Glutamatergic neuron (in vitro differentiated cells): Measurements from ENCODE around the gene RENBP. TPM values are rescaled to one million over a fixed set of nuclear protein-coding genes. Genes with fewer than 3 reads are reported as not detected.

Experiments
- DNase-seq: peaks from one replicate; pipeline ENCODE4 v3.0.0; 2022
- H3K27ac Mint-ChIP-seq: one replicate; pipeline ENCODE4 v1.8.0; 2020; ENCODE audit warnings: mild to moderate bottlenecking, mixed read lengths, inconsistent platforms; ENCODE audit not compliant: unreplicated experiment
- H3K27me3 Mint-ChIP-seq: one replicate; pipeline ENCODE4 v1.8.0; 2020; ENCODE audit warnings: mild to moderate bottlenecking, moderate library complexity, mixed read lengths, inconsistent platforms; ENCODE audit not compliant: unreplicated experiment
- H3K36me3 Mint-ChIP-seq: one replicate; pipeline ENCODE4 v1.8.0; 2020; ENCODE audit warnings: mild to moderate bottlenecking, mixed read lengths, inconsistent platforms; ENCODE audit not compliant: unreplicated experiment
- H3K4me1 Mint-ChIP-seq: one replicate; pipeline ENCODE4 v1.8.0; 2020; ENCODE audit warnings: mild to moderate bottlenecking, low read depth, mixed read lengths, inconsistent platforms; ENCODE audit not compliant: unreplicated experiment
- H3K4me3 Mint-ChIP-seq: one replicate; pipeline ENCODE4 v1.8.0; 2020; ENCODE audit warnings: mild to moderate bottlenecking, mixed read lengths, inconsistent platforms; ENCODE audit not compliant: unreplicated experiment
- H3K9me3 Mint-ChIP-seq: one replicate; pipeline ENCODE4 v1.8.0; 2020; ENCODE audit warnings: mild to moderate bottlenecking, moderate library complexity, mixed read lengths, inconsistent platforms; ENCODE audit not compliant: unreplicated experiment
- total RNA-seq: library from RNA; stranded (reverse); fragmentation: NEBNext Ultra II Directional; extraction: Animal tissue kit (Norgen Biotek cat#: 25700); gene quantifications from one replicate; pipeline ENCODE4 v1.2.1, GENCODE V29; 2021; ENCODE audit not compliant: unreplicated experiment
- TF ChIP-seq, protein P1 (sequence below): fragments of 200-600 bp; sonication (generic); IDR thresholded peaks from one replicate; pipeline ENCODE4 v1.5.0; 2021; ENCODE audit not compliant: partially characterized antibody, unreplicated experiment

RENBP gene
- total RNA-seq, 1 donor from 2014 or later = 16.1 TPM

DNA sequence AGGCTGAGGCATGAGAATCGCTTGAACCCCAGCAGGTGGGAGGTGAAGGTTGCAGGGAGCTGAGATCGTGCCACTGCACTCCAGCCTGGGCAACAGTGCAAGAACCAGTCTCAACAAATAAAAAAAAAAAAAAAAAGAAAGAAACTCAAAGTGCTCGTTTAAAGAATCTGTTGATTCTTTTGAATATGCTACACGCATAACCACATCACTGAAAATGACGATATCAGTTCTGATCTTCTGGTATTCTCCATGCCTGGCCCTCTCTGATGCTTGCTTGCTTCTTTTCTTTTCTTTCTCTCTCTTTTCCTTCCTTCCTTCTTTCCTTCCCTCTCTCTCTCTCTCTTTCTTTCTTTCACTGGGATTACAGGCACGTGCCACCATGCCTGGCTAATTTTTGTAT lies 32.6 kb downstream of the RENBP start:
- Mint-ChIP-seq H3K9me3 (no peaks in the 10 kb centered on the region), H3K4me3 (no peak overlapping the region), H3K36me3 (no peaks in the 10 kb centered on the region), H3K27me3 (no peaks in the 10 kb centered on the region), H3K4me1 (no peaks in the 10 kb centered on the region), H3K27ac (no peak overlapping the region)
- TF ChIP-seq, protein P1, sequence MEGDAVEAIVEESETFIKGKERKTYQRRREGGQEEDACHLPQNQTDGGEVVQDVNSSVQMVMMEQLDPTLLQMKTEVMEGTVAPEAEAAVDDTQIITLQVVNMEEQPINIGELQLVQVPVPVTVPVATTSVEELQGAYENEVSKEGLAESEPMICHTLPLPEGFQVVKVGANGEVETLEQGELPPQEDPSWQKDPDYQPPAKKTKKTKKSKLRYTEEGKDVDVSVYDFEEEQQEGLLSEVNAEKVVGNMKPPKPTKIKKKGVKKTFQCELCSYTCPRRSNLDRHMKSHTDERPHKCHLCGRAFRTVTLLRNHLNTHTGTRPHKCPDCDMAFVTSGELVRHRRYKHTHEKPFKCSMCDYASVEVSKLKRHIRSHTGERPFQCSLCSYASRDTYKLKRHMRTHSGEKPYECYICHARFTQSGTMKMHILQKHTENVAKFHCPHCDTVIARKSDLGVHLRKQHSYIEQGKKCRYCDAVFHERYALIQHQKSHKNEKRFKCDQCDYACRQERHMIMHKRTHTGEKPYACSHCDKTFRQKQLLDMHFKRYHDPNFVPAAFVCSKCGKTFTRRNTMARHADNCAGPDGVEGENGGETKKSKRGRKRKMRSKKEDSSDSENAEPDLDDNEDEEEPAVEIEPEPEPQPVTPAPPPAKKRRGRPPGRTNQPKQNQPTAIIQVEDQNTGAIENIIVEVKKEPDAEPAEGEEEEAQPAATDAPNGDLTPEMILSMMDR = no peak
- DNase-seq = no peak

DNA sequence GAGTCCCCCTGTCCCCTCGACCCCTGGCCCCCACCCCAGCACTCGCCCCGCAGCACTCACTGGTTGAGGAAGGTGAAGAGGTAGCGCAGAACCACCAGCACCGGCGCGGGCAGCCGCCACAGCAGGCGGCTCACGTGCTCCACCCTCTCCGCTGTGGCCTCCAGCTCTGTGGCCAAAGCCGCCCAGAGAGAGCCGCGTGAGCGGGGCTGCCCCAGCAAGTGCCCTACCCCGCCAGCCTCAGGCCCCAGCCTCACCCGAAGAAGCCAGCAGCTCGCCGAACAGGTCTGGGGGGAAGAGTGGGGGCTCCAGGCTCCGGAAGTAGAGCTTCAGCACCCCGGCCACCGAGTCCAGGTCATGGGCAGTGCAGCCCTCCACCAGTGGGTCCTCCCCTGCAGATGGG lies 34.0 kb downstream of the RENBP start:
- no peaks in the 10 kb centered on the region for H3K9me3 Mint-ChIP-seq
- H3K4me1 Mint-ChIP-seq = no peaks in the 10 kb centered on the region
- H3K4me3 Mint-ChIP-seq = no peak overlapping the region
- no peak overlapping the region for H3K27ac Mint-ChIP-seq
- H3K36me3 Mint-ChIP-seq = no peaks in the 10 kb centered on the region
- no peak for DNase-seq
- no peaks in the 10 kb centered on the region for H3K27me3 Mint-ChIP-seq
- TF ChIP-seq, protein P1 = no peak

DNA sequence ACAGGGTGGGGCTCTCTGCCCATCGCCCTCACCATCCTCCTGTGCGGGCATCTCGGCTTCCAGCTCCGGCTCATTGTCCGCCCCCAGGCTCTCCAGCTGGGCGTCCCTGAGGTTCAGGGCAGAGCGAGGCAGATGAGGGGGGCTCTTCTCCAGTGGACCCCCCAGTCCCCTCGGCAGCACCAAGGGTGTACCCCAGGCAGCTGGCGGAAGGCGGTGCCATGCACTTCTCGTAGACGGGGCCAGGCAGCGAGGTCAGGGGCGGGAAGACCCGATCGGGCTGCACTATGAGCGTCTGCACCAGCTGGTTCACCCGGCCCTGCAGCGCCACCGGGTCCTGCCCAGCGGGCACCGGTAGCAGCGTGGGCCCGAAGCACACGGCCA lies 34.5 kb downstream of the RENBP start:
- no peaks in the 10 kb centered on the region for H3K36me3 Mint-ChIP-seq
- H3K9me3 Mint-ChIP-seq = no peaks in the 10 kb centered on the region
- no peak for DNase-seq
- TF ChIP-seq, protein P1 = no peak
- H3K4me3 Mint-ChIP-seq = no peak overlapping the region
- no peaks in the 10 kb centered on the region for H3K27me3 Mint-ChIP-seq
- no peak overlapping the region for H3K27ac Mint-ChIP-seq
- H3K4me1 Mint-ChIP-seq = no peaks in the 10 kb centered on the region

DNA sequence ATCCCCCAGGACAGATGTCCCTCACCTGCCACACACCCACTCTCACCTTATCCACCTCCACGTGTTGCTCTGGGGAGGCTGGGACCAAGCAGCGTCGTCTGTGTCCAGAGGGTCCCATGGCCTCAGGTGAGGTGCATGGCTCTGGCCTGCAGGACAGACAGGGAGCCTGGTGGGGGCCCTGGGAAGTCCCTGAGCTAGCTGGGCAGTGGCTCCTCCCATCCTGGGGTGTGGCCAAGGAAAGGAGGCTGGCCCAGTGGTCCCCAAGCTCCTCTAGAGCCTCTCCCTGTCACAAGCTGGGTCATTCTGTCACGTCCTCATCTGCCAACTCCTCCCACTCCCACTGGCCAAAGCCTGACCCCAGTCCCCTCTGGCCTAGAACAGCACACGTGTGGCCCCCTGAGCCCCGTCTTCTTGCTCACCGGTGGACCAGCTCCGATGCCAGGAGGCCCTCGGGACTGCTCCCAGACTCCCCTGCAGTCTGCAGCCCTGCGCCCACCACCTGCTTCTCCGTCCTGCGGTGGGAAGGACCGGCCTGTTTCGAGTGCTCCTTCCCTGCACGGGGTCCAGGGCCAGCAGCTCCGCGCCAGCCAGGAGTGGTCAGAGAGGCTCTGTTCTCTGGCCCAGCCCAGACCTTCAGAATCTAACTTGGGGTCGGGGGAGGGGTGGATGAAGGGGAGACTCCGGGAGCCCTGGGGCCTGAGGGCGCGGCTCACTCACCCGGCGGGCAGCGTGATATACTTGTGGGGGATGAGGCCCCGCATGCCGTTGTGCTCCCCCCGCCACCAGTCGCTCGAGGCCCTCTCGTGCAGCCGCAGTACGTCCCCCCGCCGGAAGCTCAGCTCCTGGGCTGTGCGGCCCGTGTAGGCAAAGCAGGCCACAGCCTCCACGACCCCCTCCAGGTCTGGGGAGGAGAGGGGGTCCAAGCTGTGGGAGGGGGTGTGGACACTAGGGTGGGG lies 35.1 kb downstream of the RENBP start:
- Mint-ChIP-seq H3K4me1 (no peaks in the 10 kb centered on the region), H3K36me3 (no peaks in the 10 kb centered on the region), H3K27ac (no peak overlapping the region), H3K4me3 (no peak overlapping the region), H3K27me3 (no peaks in the 10 kb centered on the region), H3K9me3 (no peaks in the 10 kb centered on the region)
- TF ChIP-seq, protein P1 = no peak
- DNase-seq = peak; percentile 60

DNA sequence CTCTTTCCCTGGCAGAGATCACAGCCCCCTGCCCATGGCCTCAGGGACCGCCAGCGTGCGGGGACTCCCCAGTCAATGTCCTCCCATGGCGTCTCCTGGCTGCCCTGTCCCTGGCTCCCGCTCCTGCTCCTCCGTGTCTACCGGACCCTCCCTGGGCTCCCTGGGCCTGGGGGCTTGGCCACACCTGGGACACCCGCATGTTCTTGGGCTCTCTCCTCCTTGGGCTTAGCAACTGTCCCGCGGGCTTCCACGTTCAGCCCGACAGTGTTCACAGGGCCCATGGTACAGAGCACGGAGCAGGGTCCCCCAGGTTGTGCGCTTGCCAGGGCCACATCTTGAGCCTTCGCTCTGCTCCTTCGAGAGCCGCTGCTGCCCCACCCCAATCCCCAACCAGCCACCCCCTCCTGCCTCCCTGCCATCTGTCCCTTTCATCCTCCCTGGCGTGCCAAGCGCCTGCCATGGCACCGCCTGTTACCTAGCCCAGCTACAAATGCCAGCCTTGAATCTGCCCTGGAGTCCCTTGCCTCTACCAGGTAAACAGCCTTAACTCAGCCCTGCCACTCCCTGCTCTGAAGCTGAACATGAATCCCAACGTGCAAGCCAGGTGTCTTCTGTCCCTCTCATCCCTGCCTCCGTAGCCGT lies 36.1 kb downstream of the RENBP start:
- TF ChIP-seq, protein P1 = no peak
- DNase-seq = no peak
- no peaks in the 10 kb centered on the region for H3K36me3 Mint-ChIP-seq
- no peaks in the 10 kb centered on the region for H3K9me3 Mint-ChIP-seq
- H3K27me3 Mint-ChIP-seq = peaks cover under 1% of the 10 kb centered on the region
- H3K4me1 Mint-ChIP-seq = peaks cover 2% of the 10 kb centered on the region
- no peak overlapping the region for H3K27ac Mint-ChIP-seq
- H3K4me3 Mint-ChIP-seq = no peak overlapping the region
